ENCODE data around the gene KIF1B. TPM values are rescaled to one million over a fixed set of nuclear protein-coding genes. Genes with fewer than 3 reads are reported as not detected.

KIF1B gene
- total and polyA plus RNA-seq, 9 of the 15 experiments (the other 6 are each of a cell fraction or from before 2014, with no cell fraction given), result 2.8 to 19.8 (median 11.9) TPM

GRCh38 chr1:10368194-10368593 is 157.8 kb downstream of the KIF1B start:
- ChIA-PET POLR2A (interaction anchor here (0.6 to 1.3 kb wide), 3 partner anchors 9 to 122 kb away, joined by 3 read pairs; no protein-coding TSS in a partner anchor), CTCF (ENCODE audit: low intra/inter-chr PET ratio) (no interaction called here)
- no peak overlapping the region for H3K4me3 ChIP-seq
- peaks cover 22% of the 10 kb centered on the region; the same call in 2 of the 3 replicates for H3K36me3 ChIP-seq (ENCODE audit: control insufficient read depth, insufficient read depth, low read length)
- WGBS (ENCODE audit: insufficient coverage, low coverage, missing lambda C conversion rate), result 50% methylated on average over 6 of the region's 6 CpGs
- DNase-seq (ENCODE audit: extremely low read depth in 1 of 4, low spot score in 3 of 4) (no peak), ATAC-seq (no peak), FAIRE-seq (no peak)
- no peaks in the 10 kb centered on the region for H4K20me1 ChIP-seq (replicated peaks; ENCODE audit: control insufficient read depth, insufficient read depth, low read length)
- H3K9me1 ChIP-seq (ENCODE audit: control insufficient read depth, insufficient read depth, low read length), result no peaks in the 10 kb centered on the region
- no peaks in the 10 kb centered on the region for H3K27me3 ChIP-seq (ENCODE audit: control insufficient read depth in 2 of 2, insufficient read depth in 2 of 2, low read length in 2 of 2)
- in situ Hi-C loops (cut with MboI), result no loop called here
- intact Hi-C loops (cut with micrococcal nuclease), result no loop called here
- no TSS peak for BruUV-seq (replicated peaks)
- H3K4me2 ChIP-seq (ENCODE audit: insufficient read depth, low read length), result no peak overlapping the region
- H3K4me1 ChIP-seq (replicated peaks in 1 of 2; ENCODE audit: control insufficient read depth in 2 of 2, insufficient read depth in 2 of 2, low read length in 2 of 2), result no peaks in the 10 kb centered on the region
- H2AFZ ChIP-seq (ENCODE audit: low read depth, low read length), result no peak overlapping the region
- no peak overlapping the region for H3K27ac ChIP-seq (ENCODE audit: extremely low read depth, low read depth, low read length)
- H3K9me3 ChIP-seq (replicated peaks; ENCODE audit: control insufficient read depth, insufficient read depth, low read depth, low read length), result no peaks in the 10 kb centered on the region
- H3K79me2 ChIP-seq (ENCODE audit: control insufficient read depth, insufficient read depth, low read length), result no peaks in the 10 kb centered on the region
- no peak overlapping the region for H3K9ac ChIP-seq (ENCODE audit: insufficient read depth in 1 of 2, low read depth in 2 of 2, low read length in 2 of 2)
- no peak for TF ChIP-seq WHSC1 (IDR thresholded peaks at IDR 0.05; ENCODE audit: low read length)
- no peak for TF ChIP-seq RNF219 (CRISPR knock-in tag; IDR thresholded peaks at IDR 0.05)
- no peak for TF ChIP-seq MITF (IDR thresholded peaks at IDR 0.05)
- no peak for TF ChIP-seq ELK1 (CRISPR knock-in tag; IDR thresholded peaks at IDR 0.05)
- no peak for TF ChIP-seq DLX4 (CRISPR knock-in tag; IDR thresholded peaks at IDR 0.05)
- TF ChIP-seq ZBTB17 (CRISPR knock-in tag; IDR thresholded peaks at IDR 0.05), result no peak
